NCI-H2107 (cell line): ENCODE measurements around the gene KCNK3.
"Not testable (repeated sequence)": the region's sequence is repeated elsewhere in the genome, so short reads cannot be mapped to it uniquely, and the experiment has no call there.

Experiments used
- DNase-seq: peaks from one replicate; lab custom pipeline; 2025; lab: John Stamatoyannopoulos, UW

Gene KCNK3

GRCh38 chr2:26692279-26692896 lies at the start of gene KCNK3:
Gene KCNK3, plus strand, starts transcription at chr2:26692722. Its CDS starts 154 bp downstream, at chr2:26692876.
- DNase-seq, result no peak

GRCh38 chr2:26644188-26644835 lies 48.2 kb upstream of the KCNK3 start:
- no peak for DNase-seq

- no peak for DNase-seq
Observed at GRCh38 chr2:26645762-26646161, 46.8 kb upstream of the KCNK3 start.

GRCh38 chr2:26646986-26647672 lies 45.4 kb upstream of the KCNK3 start:
- DNase-seq, result no peak

- no peak for DNase-seq
Observed at GRCh38 chr2:26647981-26648380, 44.5 kb upstream of the KCNK3 start.

- DNase-seq, result no peak
Observed at GRCh38 chr2:26648516-26648915, 44.0 kb upstream of the KCNK3 start.

GRCh38 chr2:26649322-26649721 lies 43.2 kb upstream of the KCNK3 start:
- peak; percentile 52 for DNase-seq

- DNase-seq, result no peak
Observed at GRCh38 chr2:26649992-26650712, 42.4 kb upstream of the KCNK3 start.

GRCh38 chr2:26650713-26651469 lies 41.6 kb upstream of the KCNK3 start:
- DNase-seq, result no peak

GRCh38 chr2:26651470-26651771 lies 41.1 kb upstream of the KCNK3 start:
- no peak for DNase-seq

GRCh38 chr2:26651799-26652198 lies 40.7 kb upstream of the KCNK3 start:
- no peak for DNase-seq

GRCh38 chr2:26652361-26653041 lies 40.0 kb upstream of the KCNK3 start:
- no peak for DNase-seq

GRCh38 chr2:26653207-26654060 lies 39.1 kb upstream of the KCNK3 start:
- DNase-seq, result no peak

GRCh38 chr2:26654061-26654340 lies 38.5 kb upstream of the KCNK3 start:
- DNase-seq, result no peak

- DNase-seq, result not testable (repeated sequence)
Observed at GRCh38 chr2:26655120-26655519, 37.4 kb upstream of the KCNK3 start.

GRCh38 chr2:26655611-26656195 lies 36.8 kb upstream of the KCNK3 start:
- DNase-seq, result no peak

- DNase-seq, result no peak
Observed at GRCh38 chr2:26657265-26657664, 35.3 kb upstream of the KCNK3 start.

- DNase-seq, result no peak
Observed at GRCh38 chr2:26658691-26659346, 33.7 kb upstream of the KCNK3 start.

GRCh38 chr2:26660363-26660962 lies 32.1 kb upstream of the KCNK3 start:
- DNase-seq, result no peak
